Measurements from ENCODE around the gene CLEC18B. TPM values are rescaled to one million over a fixed set of nuclear protein-coding genes. Genes with fewer than 3 reads are reported as not detected.
"Not testable (repeated sequence)": the region's sequence is repeated elsewhere in the genome, so short reads cannot be mapped to it uniquely, and the experiment has no call there.

Gene CLEC18B
- total RNA-seq, 1 experiment from 2014 or later: 0.20 TPM

DNA sequence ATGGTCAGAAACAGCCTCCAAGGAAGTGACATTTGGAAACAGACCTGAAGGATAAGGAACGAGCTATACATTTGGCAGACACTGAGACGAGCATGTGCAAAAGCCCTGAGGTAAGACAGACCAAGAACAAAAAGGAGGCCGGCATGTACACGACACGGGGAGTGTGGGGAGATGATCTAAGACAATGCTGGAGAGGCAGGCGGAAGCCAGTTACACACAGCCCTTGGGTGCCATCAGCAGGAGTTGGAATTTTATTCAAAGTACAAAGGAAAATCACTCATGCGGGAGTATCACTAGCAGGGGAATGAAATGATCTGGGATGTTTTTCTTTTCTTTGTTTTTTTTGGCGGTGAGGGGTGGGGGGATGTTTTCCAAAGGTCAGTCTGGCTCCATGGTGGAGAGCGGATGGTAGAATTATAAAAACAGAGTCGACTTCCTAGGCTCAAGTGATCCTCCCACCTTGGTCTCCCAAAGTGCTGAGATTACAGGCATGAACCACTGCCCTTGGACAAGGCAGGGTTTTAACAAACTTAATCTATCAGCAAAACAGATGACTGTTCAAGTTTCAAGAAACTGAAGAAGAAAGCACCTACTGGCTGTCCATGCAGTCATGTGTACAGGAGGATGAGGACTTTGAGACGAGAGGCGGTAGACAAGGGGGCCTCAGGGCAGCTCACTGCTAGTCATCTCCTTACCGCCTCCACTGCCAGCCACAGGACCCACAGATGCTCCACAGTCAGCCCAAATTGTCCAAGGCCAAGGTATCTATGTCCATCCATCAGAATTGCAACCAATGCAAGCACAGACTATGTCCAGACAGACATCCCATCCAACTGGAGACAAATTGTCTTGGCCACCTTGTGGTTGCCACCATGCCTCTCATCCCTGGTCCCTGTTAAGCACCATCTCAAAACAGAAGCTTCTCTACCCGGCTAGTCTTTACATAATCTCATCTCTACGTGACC is 59.4 kb downstream of the CLEC18B start:
- DNase-seq (ENCODE audit: low spot score): not testable (repeated sequence)

Small RNAs within 50 kb of the gene (small RNA-seq; reads per million reads assigned to genes)
- gene AC009053.4 (not detected), gene RF00019 (not detected), gene RNU6-237P (not detected)

Other genes with a start within 250 kb of the CLEC18B start
- gene PSMD7, start 124.7 kb downstream of the CLEC18B start, total RNA-seq (2014; rRNA removed; shearing (Covaris generic)): 52.7 and 73.9 TPM in 2 replicates
- not detected in 2 replicates for gene NPIPB15, start 45.2 kb downstream of the CLEC18B start, total RNA-seq (2014; rRNA removed; shearing (Covaris generic))
- 78.9 and 79.5 TPM in 2 replicates for gene GLG1, start 185.6 kb upstream of the CLEC18B start, total RNA-seq (2014; rRNA removed; shearing (Covaris generic))
- 42.5 and 52.4 TPM in 2 replicates for gene RFWD3, start 245.4 kb upstream of the CLEC18B start, total RNA-seq (2014; rRNA removed; shearing (Covaris generic))